Dermis microvascular lymphatic vessel endothelial cell (primary cell): ENCODE measurements around the gene NME3. TPM values are rescaled to one million over a fixed set of nuclear protein-coding genes. Genes with fewer than 3 reads are reported as not detected.

Experiments used
- DNase-seq, 2 donors: peaks; one replicate each; pipeline versions ENCODE4 v3.0.0 to v3.0.0-alpha.2; 2010; ENCODE audit warnings: low read depth in 2 of 2
- total RNA-seq: library from RNA; depleted of rRNA; stranded (reverse); fragments of >200 nt; gene quantifications from 2 replicates; pipeline ENCODE4 v1.2.1, GENCODE V29; 2014

The NME3 gene
- total RNA-seq, 1 donor from 2014 or later, result 33.0 TPM

- DNase-seq, result no peak
These were observed 9.3 kb upstream of the NME3 start for GRCh38 chr16:1780677-1781072.

DNA sequence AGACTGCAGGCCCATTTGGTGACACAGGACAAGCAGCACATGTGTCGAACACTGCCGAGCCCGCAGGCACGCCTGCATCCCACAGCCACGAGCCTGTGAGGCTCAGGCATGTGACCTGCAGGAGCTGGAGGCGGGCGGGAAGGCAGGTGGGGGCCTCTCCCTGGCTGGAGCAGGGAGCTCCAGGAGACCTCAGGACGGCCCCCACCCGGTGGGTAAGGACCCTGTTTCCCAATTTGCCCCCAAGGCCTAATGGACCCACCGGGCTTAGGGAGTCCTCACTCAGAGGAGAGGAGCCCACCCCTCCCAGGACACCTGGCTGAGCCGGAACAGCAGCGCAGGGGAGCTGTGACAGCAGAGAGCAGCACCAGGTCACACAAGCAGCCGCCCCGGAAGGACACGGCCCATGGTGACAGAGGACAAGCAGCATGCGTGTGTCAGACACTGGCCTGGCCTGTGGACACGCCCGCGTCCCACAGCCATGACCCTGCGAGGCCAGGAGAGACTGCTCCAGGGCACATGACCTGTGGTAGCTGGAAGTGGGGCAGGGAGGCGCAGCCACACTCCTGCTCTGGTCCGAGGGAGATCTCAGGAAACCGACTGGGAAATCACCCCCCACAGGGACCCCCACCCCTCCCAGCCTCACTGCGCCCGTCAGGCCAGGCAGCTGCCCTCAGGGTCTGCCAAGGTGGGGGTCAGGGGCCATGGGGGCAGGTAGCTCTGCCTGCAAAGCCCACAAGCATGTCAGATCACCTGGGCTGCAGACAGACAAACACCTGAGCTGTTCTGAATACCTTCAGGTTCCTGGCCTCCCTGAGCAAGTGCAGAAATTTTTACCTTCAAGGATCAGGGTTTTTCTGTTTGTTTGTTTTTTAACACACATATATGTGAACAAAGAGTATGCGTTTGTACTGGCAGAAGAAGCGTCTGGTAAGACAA, 8.7 kb upstream of the NME3 start:
- no peak for DNase-seq

DNA sequence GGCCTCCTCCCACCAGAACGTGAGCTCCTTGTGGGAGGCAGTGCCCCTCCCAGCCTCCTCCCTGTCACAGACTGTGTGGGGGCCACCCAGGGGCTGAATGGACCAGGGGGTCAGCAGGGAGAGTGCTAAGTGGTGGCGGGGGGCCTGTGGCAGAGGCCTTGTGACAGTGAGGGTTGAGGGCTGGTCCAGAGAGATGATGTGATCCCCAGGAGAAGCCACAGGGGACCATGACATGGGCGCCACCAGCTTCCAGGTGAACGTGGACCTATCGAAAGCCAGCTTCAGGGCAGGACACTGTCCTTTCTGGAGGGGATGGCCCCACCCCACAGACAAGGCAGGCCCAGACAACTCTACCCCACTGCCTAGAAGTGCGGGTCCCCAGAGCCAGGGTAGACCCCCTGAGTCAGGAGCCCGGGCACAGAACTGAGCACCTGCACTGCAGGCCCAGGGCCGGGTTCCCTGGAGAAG, 7.9 kb upstream of the NME3 start:
- DNase-seq, result no peak

DNA sequence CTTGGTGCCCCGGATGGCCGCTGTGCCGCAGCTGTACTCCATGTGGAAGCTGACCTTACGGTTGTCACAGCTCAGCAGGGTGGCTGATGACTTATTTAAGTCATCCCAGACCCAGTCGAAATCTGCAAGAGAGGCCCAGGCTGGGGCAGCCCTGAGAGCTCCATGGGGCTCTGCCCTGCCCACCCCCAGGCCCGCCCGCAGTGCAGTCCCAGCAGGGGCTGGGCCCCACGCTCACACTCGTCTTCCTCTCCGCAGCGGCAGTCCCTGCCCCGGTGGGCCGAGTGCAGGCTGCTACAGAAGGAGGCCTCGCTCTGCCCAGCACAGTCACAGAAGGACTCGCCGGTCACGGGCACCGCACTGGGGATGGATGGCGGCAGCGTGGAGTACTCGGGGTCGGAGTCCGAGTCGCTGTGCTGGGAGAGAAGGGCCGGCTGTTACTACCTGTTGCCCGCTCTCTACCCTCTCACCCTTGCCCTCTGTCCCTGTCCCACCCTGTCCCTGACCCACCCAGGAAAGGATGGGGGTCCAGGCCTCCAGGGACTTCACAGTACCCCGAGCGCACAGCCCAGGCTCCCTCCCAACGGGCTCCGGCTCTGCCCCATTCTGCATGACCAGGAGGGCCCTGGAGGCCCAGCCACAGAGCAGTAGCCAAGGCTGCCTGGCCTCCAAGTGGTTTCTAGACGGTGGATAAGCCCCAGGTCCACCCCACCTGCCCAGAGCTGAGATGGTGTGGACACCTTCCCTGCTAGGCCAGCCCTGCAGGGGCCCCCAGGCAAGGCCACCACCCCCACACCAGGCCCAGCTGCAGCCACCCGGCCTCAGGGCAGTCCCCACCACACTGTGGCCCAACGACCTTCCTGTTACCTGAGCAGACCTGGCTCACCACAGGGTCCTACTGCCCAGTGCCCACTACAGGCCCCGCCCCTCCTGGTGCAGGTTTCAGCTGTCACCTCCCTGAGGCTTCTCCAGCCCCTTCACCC, 7.1 kb upstream of the NME3 start:
- DNase-seq, result no peak

DNA sequence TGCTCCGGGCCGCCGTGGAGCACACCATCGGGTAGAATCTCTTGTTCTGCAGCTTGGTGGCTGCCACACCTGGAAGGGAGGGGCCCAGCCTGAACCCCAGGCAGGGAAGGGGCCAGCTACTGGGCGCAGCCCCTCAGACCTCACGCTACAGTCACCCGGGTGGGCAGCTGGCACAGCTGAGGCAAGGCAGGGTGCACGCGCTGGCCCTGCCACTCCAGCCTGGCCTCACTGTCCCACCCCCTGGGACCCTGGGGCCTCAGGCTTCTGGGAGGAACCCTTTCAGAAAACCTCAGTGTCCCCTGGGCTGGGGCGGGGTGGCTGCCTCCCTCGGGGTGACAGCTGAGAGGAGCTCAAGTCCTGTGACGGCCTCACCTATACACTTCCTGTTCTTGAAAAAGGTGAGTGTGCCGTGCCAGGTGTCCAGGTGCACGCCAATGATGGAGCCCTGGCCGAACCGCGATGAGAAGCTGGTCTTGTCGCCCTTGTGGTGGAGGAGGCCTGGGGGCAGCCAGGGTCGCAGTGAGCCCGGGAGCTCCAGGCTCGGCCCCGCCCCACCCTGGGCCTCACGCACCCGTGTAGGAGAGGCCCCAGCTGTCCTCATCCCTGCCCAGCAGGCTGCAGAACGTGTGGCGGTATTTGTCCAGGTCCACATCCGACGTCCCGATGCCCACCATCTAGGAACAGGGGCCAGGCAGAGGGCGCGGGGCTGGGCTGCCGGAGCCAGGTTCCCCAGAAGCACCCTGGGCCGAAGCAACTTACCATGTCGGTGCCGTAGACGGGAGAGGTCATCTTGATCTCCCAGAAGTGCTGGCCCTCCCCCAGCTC, 6.2 kb upstream of the NME3 start:
- no peak for DNase-seq

DNA sequence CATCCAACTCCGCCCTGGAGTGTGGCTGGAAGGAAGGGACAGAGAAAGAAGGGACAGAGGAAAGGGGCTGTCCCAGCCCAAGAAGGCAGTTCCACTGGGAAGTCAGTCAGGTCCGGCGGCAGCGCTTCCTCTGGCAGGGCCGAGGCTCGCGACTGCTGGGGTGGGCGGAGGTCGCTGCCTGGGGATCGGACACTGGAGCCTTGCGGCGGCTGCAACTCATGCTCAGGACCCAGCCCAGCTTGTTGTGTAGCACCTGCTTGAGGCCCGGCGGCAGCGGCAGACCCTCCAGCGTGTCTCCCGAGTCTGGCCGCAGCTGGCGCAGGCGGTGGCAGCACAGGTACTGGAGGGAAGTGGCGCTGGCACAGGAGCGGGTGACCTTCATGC, 5.6 kb upstream of the NME3 start:
- no peak for DNase-seq

GRCh38 chr16:1776672-1776955, 5.3 kb upstream of the NME3 start:
- DNase-seq, result no peak

- no peak for DNase-seq
These were observed 4.7 kb upstream of the NME3 start for GRCh38 chr16:1775846-1776671.

DNA sequence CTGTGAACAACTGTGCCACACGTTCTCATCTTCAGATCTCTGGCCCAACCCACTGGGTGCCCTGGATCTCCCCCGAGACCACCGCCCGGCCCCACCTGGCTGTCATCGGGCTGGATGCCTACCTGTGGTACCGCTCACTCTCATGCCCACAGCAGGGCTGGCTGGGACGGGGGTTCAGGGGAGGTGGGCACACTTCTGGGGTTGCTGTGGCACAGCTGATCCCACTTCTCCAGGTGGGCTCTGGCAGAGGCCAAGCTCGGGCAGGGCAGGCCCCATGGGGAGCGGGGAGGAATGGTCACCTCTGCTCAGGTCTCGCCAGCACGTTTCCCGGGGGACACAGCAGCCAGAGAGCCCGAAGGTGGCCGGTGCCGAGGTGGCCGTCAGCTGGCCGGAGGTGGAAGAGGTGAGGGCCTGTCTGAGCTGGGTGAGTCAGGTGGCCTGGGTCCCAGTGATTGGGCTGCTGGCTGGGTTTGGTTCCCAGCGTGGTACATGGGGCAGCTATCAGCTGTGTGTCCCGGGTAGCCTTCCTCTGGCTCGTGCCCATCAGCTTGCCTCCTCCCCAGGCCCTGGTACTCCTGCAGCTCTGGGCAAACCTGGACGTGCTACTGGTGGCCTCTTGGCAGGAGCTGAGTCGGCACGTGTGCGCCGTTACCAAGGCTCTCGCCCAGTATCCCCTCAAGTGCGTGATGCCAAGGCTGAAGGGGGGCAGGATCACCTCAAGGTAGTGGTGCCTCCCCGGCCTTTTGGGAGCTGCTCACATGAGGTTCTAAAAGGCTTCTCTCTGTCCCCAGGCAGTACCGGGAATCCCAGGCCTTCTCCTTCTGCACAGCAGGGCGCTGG, 3.9 kb upstream of the NME3 start:
- no peak for DNase-seq

- no peak for DNase-seq
These were observed 3.1 kb upstream of the NME3 start for GRCh38 chr16:1774448-1774780.

GRCh38 chr16:1773703-1774447, 2.5 kb upstream of the NME3 start:
- peak in 1 of 2 donors; percentile 33 for DNase-seq

GRCh38 chr16:1772908-1773702, 1.8 kb upstream of the NME3 start, which contains the start of gene MRPS34:
Gene MRPS34 (minus strand): TSS chr16:1773134. CDS start chr16:1773119, 15 bp downstream.
- DNase-seq, result peak; percentile 68 to 86

DNA sequence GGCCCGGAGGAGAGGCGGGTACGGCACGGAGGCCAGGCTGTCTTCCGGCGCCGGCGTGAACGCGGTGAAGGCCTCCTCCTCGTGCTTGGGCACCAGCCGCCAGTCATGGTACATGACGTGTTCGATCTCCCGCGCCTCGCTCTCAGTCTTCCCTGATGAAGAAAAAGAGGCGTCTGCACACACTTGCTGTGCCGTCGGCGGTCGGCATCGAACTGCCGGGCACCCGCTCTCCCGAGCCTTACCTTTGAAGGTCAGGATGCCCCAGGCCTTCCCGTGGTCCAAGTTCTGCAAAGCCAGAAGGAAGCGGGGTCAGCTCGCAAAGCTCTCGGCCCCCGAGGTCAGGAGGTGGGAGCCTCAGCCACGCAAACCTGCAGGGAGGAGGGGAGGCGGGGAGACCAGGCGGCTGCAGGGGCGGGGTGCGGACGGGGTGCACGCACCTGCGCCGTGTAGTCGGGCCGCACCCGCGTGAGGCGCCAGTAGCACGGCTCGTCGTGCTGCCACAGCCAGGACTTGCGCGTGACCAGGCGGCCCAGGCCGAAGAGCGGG, 1.1 kb upstream of the NME3 start, which contains the start of gene EME2:
Gene EME2 (plus strand): TSS at position 449 of the 546 bp plus-strand sequence. CDS start 418 bp downstream, outside the sequence.
- peak in 1 of 2 donors; percentile 32 for DNase-seq

DNA sequence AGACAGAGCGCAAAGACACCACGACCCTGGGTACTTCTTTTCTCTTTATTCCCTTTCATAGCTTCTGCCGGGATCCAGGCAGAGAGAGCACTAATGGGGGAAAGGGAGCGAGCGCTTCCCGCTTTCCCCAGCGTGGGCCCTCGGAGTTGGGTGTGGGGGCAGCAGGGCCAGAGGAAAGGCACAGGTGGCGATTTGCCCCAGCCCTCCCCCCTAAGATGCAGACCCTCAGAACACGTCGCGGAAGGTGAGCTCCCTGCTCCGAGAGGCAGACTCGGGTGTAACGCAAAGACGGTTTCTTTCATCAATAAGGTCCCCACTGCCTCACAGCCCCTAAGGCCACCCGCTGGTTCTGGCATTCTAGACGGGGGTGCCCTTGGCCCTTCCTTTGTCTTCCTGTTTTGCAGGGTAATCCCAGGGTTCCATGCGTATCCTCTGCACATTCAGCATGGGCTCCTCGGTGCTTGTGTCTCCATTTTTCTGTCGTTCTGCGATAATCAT, 570 bp upstream of the NME3 start:
- no peak for DNase-seq

GRCh38 chr16:1770328-1771187, 785 bp downstream of the NME3 start:
- peak; percentile 22 to 61 for DNase-seq
